Gastroesophageal sphincter (tissue), 4 donors: ENCODE results near the gene CTPS2. TPM values are rescaled to one million over a fixed set of nuclear protein-coding genes. Genes with fewer than 3 reads are reported as not detected.

Source experiments
- ATAC-seq: fragments of 150-250 bp; one replicate; pipeline ENCODE4 v1.9.1; 2016; ENCODE audit warnings: mild to moderate bottlenecking, moderate library complexity
- H3K27ac ChIP-seq, 4 donors: fragments of 200-600 bp; sonication (generic) in 3 of 4; 1 replicate in 3 of 4; 2 replicates in 1 of 4; pipeline ENCODE4 v1.5.1; 2016 to 2019
- H3K27me3 ChIP-seq: fragments of 200-600 bp; sonication (generic); one replicate; pipeline ENCODE4 v1.5.1; 2019
- H3K36me3 ChIP-seq, 2 donors: fragments of 200-600 bp; sonication (generic); one replicate each; pipeline ENCODE4 v1.5.1; 2019; ENCODE audit warnings: control low read depth in 1 of 2
- H3K4me1 ChIP-seq, 3 donors: fragments of 200-600 bp; sonication (generic); 1 replicate in 2 of 3; 2 replicates in 1 of 3; pipeline ENCODE4 v1.5.1; 2016 to 2019; ENCODE audit warnings: control low read depth in 2 of 3
- H3K4me3 ChIP-seq, 2 donors: fragments of 200-600 bp; sonication (generic); one replicate each; pipeline ENCODE4 v1.5.1; 2019; ENCODE audit warnings: mild to moderate bottlenecking in 1 of 2, moderate library complexity in 1 of 2
- H3K9me3 ChIP-seq, 3 donors: fragments of 200-600 bp; sonication (generic); one replicate each; pipeline ENCODE4 v1.5.1; 2017 to 2019; ENCODE audit warnings: control low read depth in 2 of 3
- CTCF ChIP-seq, 4 experiments: fragments of 200-600 bp in 2 of 4; fragments of 450-650 bp in 2 of 4; sonication (generic) in 1 of 4; IDR thresholded peaks; one replicate each; pipeline ENCODE4 v1.5.1; 2017 to 2019; ENCODE audit warnings: antibody characterized with exemption in 4 of 4, mild to moderate bottlenecking in 2 of 4, moderate library complexity in 2 of 4
- EP300 ChIP-seq: sonication (generic); formaldehyde crosslinking; IDR thresholded peaks from one replicate; pipeline ENCODE4 v1.6.1; 2017; ENCODE audit warnings: antibody characterized with exemption, mild to moderate bottlenecking
- POLR2A ChIP-seq, 2 donors: fragments of 450-650 bp; IDR thresholded peaks; one replicate each; pipeline ENCODE4 v1.6.1; 2017; ENCODE audit warnings: antibody characterized with exemption in 2 of 2, mild to moderate bottlenecking in 2 of 2, moderate library complexity in 1 of 2
- POLR2AphosphoS5 ChIP-seq: sonication (generic); formaldehyde crosslinking; IDR thresholded peaks from one replicate; pipeline ENCODE4 v1.6.1; 2017; ENCODE audit warnings: antibody characterized with exemption
- WGBS, 2 donors: methylation state at CpG; one replicate each; pipeline ENCODE4 v1.1.5; 2018; ENCODE audit warnings: low coverage in 1 of 2; 5-methylcytosine and 5-hydroxymethylcytosine counted together
- total RNA-seq, 4 donors: library from RNA; depleted of rRNA; stranded (reverse); fragments of >200 nt; gene quantifications; one replicate each; pipeline ENCODE4 v1.1.0, GENCODE V29; 2016

Gene CTPS2
- total RNA-seq, 4 donors from 2014 or later, result 12.1 to 20.5 (median 14.0) TPM

- Histone ChIP-seq H3K4me3 (no peak overlapping the region), H3K36me3 (peaks cover 0 to 73% of the 10 kb centered on the region in 2 donors), H3K9me3 (no peaks in the 10 kb centered on the region), H3K27ac (no peak overlapping the region), H3K27me3 (no peaks in the 10 kb centered on the region), H3K4me1 (no peaks in the 10 kb centered on the region)
- 78 to 95% methylated on average over 2 of the region's 5 CpGs for WGBS, 2 donors
- TF ChIP-seq EP300 (no peak), POLR2AphosphoS5 (no peak), CTCF (IDR thresholded peaks at IDR 0.05) (no peak), POLR2A (IDR thresholded peaks at IDR 0.05) (no peak)
- ATAC-seq, result no peak
These were observed 36.0 kb upstream of the CTPS2 start for GRCh38 chrX:16748425-16748824.

GRCh38 chrX:16745659-16746058 lies 33.2 kb upstream of the CTPS2 start:
- ATAC-seq, result no peak
- Histone ChIP-seq H3K4me3 (no peak overlapping the region), H3K27ac (no peak overlapping the region), H3K4me1 (no peaks in the 10 kb centered on the region), H3K27me3 (no peaks in the 10 kb centered on the region), H3K36me3 (peaks cover 0 to 94% of the 10 kb centered on the region in 2 donors), H3K9me3 (no peaks in the 10 kb centered on the region)
- WGBS, 2 donors, result 94 to 100% methylated on average over 1 to 4 of the region's 5 CpGs
- no peak for TF ChIP-seq CTCF (IDR thresholded peaks at IDR 0.05)
- no peak for TF ChIP-seq EP300

GRCh38 chrX:16745102-16745501 lies 32.6 kb upstream of the CTPS2 start:
- Histone ChIP-seq H3K4me1 (no peaks in the 10 kb centered on the region), H3K4me3 (no peak overlapping the region), H3K36me3 (peaks cover 0 to 91% of the 10 kb centered on the region in 2 donors), H3K27ac (no peak overlapping the region), H3K27me3 (no peaks in the 10 kb centered on the region), H3K9me3 (no peaks in the 10 kb centered on the region)
- no peak for ATAC-seq
- WGBS, 2 donors, result no CpG with 5 or more reads among the region's 5 CpGs
- no peak for TF ChIP-seq POLR2A (IDR thresholded peaks at IDR 0.05)
- TF ChIP-seq POLR2AphosphoS5, result no peak
- no peak for TF ChIP-seq EP300
- TF ChIP-seq CTCF (IDR thresholded peaks at IDR 0.05), result no peak

GRCh38 chrX:16743604-16744325 lies 31.3 kb upstream of the CTPS2 start:
- peaks cover 0 to 82% of the 10 kb centered on the region in 2 donors for H3K36me3 ChIP-seq
- no peaks in the 10 kb centered on the region for H3K27me3 ChIP-seq
- no peak for ATAC-seq
- H3K4me3 ChIP-seq, result no peak overlapping the region
- 94 to 96% methylated on average over 6 to 12 of the region's 12 CpGs for WGBS, 2 donors
- H3K9me3 ChIP-seq, result no peaks in the 10 kb centered on the region
- TF ChIP-seq POLR2A (IDR thresholded peaks at IDR 0.05) (no peak), CTCF (IDR thresholded peaks at IDR 0.05) (no peak), POLR2AphosphoS5 (no peak), EP300 (no peak)
- H3K4me1 ChIP-seq, result no peaks in the 10 kb centered on the region
- no peak overlapping the region for H3K27ac ChIP-seq

GRCh38 chrX:16739574-16739973 lies 27.1 kb upstream of the CTPS2 start:
- no peak for TF ChIP-seq CTCF (IDR thresholded peaks at IDR 0.05)
- no peak for TF ChIP-seq EP300
- TF ChIP-seq POLR2AphosphoS5, result no peak
- no peak for TF ChIP-seq POLR2A (IDR thresholded peaks at IDR 0.05)
- H3K27me3 ChIP-seq, result no peaks in the 10 kb centered on the region
- H3K4me3 ChIP-seq, result no peak overlapping the region
- no peak for ATAC-seq
- H3K27ac ChIP-seq, result no peak overlapping the region
- H3K36me3 ChIP-seq, result peaks cover 0 to 77% of the 10 kb centered on the region in 2 donors
- WGBS, 2 donors, result 88 to 100% methylated on average over 1 to 4 of the region's 6 CpGs
- no peaks in the 10 kb centered on the region for H3K4me1 ChIP-seq
- H3K9me3 ChIP-seq, result no peaks in the 10 kb centered on the region
